ENCODE results near the gene CDC42.
A peak's percentile ranks its signal among the peaks of the same experiment; 100 is the strongest.

Gene CDC42

DNA sequence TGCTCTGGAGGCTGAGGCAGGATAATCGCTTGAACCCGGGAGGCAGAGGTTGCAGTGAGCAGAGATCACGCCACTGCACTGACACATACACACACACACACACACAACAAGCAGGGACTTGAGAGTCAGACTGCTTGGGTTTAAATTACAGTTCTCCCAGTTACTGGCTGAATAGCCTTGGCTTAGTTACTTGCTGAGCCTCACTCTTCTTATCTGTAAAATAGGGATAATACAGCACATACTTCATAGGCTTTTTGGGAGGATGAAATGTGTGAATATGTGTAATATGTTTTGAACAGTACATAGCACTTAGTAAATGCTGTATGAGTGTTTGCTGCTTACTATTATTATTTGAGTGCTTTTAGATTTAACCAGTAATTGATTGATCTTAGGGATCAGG is 23.8 kb downstream of the CDC42 start:
- DNase-seq (ENCODE audit: low read depth), result no peak

DNA sequence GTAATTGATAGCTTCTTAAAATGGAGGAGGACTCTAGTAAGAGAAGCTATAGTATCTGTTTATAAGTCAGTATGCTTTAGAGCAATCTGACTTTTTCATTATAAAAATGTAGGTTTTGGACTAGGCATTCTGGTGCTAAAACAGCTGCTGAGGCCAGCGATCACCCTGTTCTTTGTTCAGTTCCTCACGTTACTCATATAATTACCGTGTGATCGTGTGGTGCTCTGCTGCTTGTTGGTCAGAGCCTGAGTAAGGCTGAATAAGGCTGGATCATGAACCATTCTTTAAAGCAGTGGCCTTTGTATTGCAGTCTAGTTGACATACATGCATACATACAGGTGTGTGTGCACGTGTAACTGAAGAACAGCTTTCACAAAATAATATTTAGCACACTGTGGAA is 25.2 kb downstream of the CDC42 start:
- peak; percentile 37 for DNase-seq (ENCODE audit: low read depth)

DNA sequence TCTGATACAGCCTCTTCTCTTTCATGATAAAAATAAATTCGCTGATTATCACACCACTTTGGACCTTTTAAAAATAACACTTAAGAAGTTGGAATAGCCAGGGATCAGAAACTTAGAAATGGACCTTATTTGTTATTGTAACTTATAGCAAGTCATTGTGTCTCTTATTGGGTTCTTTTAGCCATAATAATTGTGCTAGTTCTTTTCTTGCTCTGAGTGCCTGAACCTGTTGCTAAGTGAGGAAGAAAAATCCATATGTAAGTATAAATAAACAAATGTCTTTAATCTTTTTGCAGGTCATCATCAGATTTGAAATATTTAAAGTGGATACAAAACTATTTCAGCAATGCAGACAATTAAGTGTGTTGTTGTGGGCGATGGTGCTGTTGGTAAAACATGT is 25.6 kb downstream of the CDC42 start:
- no peak for DNase-seq (ENCODE audit: low read depth)

DNA sequence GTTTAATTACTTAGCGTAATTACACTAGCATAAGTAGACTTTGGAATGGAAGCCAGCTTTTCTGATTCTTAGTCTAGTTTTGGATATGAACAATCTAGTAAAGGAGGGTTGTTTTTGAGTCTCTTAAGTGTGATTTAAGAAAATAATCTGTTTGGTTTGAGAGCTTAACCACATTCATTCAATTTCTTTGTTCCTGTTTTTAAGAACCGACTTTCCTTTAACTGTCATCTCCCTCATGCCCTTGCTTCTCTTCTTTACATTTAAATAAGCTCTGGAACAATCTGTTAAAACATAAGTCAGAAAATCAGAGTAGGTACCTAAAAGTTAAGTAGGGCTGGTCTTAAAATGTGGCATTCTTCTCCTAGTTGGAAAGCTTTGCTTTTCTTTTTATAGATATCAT is 27.7 kb downstream of the CDC42 start:
- no peak for DNase-seq (ENCODE audit: low read depth)

DNA sequence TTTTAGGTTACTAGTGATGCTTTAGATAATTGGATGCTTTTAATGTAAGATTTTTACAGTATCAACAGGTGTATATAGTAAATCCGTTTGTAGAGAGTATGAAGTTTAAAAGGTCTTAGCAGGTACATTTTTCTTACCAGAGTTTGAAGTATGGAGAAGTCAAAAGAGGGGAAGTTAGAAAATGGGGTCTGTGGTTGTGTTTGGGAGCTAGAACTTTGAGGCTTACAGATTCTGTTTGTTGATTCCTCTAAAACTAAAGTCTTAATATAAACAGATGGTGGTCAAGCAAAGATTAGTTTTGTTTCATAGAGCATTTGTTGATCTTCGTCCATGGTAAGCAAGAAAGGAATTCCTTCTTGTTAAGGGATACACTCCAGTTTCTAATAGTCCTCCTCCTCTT is 35.8 kb downstream of the CDC42 start:
- DNase-seq (ENCODE audit: low read depth), result no peak

DNA sequence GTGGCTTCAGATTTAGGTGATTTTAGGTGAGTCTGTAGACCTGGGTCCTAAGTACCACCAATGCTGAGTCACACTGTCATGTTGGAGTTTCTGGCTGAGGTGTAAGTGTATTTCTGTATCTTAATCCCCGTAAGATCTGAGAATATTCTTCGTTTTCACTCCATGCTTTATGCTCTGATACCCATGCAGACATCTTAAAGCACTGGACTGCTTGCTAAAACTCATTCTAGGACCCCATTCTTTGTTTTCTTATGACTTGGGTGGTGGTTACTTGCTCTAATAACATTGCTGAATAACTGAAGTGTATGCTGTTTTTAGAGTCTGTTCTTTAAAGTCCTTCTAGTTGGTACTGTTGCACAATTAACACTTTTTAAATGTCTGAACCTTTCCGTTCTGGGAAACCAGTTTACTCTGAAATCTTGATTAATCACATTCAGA is 36.6 kb downstream of the CDC42 start:
- no peak for DNase-seq (ENCODE audit: low read depth)

DNA sequence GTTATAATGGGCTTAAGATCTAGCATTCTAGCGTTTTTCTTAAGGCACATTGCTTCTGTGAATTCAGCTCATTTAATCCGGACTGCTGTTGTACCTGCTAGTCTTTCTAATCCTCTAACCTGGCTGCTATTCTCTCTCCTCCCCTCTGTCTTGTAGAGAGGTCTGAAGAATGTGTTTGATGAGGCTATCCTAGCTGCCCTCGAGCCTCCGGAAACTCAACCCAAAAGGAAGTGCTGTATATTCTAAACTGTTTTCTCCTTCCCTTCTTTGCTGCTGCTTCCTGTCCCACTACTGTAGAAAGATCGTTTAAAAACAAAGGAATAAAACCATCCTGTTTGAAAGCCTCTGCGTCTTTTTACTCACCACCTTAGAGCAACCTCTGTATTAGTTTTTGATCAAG is 37.3 kb downstream of the CDC42 start:
- peak; percentile 18 for DNase-seq (ENCODE audit: low read depth)

DNA sequence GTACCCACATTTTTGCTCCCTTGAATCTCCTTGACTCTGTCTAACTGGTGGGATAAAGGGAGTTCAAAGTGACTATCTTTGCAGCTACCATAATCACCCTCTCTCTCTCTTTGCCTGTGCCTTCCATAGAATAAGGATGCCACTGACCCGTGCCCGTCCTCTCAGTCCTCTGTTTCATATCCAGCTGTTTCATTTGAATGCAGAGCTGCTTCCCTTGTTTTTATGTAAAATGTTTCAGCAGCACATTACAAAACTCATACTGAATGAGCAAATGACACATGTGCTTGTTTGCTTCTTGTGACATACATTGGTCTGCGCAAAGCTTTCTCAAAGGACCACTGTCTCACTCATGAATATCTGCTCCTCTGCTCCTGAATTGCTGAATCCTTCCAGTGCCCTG is 38.4 kb downstream of the CDC42 start:
- no peak for DNase-seq (ENCODE audit: low read depth)

DNA sequence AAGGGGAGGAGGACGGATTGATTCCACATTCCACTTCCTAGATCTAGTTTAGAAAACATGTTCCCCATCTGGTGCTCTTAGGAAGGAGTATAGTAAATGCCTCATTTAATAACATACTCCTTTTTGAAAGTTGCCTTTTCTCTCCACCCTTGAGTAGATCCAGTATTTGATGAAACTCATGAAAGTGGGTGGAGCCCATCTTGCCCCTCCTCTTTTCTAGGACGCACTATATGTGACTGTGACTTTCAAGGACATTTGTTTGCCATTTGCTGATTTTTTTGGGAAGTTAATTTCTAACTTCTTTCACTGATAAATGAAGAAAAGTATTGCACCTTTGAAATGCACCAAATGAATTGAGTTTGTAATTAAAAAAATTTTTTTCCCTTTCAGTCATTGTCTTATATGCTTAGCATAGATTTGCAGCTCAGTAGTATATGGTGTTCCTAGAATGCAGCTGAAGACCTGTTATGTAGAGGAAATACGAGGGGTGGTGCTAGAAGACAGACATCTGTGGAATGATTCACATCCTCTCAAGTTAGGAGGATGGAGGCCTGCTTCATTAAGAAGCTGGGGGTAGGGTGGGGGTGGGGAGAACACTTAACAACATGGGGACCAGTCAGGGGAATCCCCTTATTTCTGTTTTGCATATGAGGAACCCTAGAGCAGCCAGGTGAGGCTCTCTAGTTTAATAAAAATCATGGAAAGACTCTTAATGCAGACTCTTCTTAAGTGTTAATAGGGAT is 39.7 kb downstream of the CDC42 start:
- DNase-seq (ENCODE audit: low read depth), result peak; percentile 88

DNA sequence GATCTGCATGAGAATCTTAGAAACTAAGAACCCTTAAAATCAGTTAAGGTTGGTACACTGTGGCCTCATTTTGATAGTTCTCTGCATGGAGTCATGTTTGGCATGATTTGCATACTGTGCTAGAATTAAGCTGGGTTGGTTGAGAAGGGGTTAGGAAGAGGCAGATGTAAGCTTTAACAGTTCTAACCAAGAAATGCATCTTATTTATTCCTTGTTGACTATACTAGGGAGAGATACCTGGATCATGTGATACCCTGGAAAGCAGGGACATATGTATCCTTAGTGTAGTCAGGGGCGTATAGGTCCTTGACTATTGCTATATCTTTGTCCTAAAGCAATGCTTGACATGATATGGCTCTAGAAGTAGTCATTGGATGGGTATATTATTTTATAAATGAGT is 41.0 kb downstream of the CDC42 start:
- DNase-seq (ENCODE audit: low read depth), result no peak

DNA sequence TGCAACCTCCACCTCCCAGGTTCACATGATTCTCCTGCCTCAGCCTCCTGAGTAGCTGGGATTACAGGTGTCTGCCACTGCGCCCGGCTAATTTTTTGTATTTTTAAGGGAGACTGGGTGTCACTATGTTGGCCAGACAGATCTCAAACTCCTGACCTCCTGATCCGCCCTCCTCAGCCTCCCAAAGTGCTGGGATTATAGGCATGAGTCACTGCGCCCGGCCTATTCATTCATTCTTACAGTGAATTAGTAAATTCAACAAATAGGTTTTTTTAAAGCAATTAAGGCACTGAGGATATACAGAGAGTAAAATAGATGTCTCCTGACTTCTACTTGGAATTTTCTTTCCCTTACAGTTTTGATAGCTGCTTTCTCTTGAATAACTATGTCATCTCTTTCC is 43.5 kb downstream of the CDC42 start:
- DNase-seq (ENCODE audit: low read depth), result peak; percentile 39

DNA sequence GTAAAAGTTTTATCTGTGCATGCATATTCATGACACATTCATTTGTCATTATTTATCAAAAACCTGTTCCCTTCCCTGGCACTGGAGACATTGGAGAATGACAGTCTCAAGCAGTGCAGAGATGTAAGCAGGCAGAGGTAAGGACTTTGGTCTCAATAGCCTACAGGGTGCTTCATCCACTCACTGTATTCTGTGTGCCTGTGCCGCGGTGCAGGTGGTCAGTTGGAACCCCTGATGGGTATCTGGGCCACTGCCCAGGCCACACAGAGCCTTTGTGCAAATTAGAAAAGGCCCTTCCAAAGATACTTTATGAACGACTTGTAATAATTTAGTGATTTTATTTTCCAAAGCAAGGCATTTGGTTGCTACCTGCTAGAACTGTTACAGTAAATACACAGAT is 44.0 kb downstream of the CDC42 start:
- DNase-seq (ENCODE audit: low read depth), result no peak

DNA sequence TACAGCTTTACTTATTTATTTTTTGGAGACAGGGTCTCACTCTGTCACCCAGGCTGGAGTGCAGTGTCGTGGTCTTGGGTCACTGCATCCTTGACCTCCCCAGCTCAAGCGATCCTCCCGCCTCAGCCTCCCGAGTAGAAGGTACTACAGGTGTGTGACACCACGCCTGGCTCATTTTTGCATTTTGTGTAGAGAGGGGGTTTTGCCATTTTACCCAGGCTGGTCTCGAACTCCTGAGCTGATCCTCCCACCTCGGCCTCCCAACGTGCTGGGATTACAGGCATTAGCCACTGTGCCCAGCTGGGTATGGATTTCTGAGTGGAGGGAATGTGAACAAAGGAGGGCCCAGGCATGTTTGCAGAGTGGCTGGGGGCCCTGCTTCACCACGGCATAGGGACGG is 46.2 kb downstream of the CDC42 start:
- DNase-seq (ENCODE audit: low read depth), result no peak

DNA sequence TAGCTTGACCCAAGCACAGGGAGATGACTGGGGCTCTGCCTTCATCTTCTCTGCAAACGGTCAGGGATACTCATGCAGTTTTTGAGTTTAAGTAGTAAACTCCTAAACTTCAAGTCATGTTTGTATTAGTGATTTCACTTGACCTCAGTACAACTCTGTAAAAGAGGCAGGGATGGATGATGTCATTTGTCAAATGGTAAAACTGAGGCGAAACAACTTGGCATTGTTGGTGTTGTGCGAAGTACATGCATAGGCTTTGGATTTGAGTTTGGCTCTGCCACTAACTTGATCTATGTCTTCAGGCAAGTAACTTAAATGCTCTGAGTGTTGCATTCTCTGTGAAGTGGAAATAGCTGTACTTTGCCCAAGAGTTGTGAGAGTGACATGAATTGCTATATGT is 47.7 kb downstream of the CDC42 start:
- no peak for DNase-seq (ENCODE audit: low read depth)

DNA sequence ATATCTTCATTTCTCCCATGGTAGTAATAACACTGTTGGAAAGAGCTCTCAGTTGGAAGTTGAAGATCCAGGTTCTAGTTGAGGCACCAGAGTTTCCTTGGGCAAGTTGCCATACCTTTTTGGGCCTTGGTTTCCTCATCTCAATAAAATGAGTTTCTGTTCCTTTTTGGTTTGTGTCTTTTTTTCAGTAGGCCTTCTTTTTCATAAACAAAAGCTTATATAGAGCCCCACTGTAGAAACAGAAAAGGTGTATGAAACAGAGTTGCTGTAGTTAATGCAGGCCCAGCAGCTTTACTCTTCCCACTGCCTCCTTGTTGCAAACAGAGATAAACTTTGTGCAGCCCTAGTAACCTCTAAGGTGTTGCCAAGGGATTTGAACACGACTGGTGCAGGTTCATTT is 48.7 kb downstream of the CDC42 start:
- DNase-seq (ENCODE audit: low read depth), result no peak

DNA sequence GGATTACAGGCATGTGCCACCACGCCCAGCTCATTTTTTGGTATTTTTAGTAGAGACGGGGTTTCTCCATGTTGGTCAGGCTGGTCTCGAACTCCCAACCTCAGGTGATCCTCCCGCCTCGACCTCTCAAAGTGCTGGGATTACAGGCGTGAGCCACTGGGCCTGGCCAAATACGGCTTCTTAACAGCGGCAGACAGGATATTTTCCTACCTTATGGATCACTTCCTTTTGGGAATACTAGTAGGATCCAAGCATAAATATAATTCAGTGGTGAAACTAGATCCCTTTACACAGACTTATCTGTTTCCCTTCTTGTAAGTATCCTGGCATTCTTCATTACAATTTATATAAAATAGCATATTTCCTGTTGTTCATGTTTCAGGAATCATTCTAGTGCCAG is 49.5 kb downstream of the CDC42 start:
- DNase-seq (ENCODE audit: low read depth), result no peak

DNA sequence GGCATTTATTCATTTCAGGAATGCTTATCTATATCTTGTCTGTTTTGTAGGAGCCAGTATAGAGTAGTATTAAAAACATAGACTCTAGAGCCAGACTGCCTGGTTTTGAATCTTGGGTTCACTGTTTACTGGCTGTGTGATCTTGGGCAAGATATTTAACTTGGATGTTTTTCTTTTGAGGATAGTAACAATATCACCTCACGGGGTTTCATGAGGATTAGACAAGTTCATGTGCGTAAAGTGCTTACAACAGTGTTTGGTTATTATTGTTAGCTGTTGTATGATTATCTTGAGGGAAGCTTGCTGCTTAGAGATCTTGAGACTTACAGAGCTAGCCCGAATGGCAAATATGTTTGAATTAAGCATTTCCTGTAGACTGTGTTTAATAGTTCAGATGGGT is 50.2 kb downstream of the CDC42 start:
- no peak for DNase-seq (ENCODE audit: low read depth)

DNA sequence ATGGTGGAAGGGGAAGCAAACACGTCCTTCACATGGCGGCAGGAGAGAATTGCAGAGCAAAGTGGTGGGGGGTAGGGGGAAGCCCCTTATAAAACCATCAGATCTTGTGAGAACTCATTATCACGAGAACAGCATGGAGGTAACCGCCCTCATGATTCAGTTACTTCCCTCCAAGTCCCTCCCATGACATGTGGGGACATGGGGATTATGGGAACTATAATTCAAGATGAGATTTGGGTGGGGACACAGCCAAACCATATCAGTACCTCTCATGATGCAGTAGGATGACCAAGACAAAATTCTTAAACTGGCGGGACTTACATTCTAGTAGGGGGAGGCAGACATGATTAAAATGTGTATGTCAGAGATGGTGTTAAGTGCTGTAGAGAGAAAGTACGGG is 51.6 kb downstream of the CDC42 start:
- no peak for DNase-seq (ENCODE audit: low read depth)

DNA sequence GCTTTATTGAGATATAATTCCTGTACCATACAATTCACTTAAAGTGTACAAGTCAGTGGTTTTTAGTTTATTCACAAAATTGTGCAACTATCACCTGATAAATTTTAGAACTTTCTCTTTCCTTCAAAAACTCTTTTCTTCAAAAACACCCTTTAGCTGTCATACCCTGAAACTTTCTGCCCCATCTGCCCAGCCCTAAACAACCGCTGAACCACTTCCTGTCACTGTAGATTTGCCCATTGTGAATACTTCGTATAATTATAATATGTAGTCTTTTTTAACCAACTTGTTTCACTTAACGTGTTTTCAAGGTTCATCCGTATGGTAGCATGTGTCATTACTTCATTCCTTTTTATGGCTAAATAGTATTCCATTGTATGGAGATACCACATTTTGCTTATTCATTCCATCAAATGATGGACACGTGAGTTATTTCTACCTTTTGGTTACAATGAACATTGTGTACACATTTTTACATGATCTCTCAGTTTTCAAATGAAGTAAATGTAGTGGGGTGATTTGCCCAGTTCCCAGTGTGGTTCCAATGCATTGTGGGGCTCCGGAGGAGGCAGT is 52.4 kb downstream of the CDC42 start:
- no peak for DNase-seq (ENCODE audit: low read depth)

DNA sequence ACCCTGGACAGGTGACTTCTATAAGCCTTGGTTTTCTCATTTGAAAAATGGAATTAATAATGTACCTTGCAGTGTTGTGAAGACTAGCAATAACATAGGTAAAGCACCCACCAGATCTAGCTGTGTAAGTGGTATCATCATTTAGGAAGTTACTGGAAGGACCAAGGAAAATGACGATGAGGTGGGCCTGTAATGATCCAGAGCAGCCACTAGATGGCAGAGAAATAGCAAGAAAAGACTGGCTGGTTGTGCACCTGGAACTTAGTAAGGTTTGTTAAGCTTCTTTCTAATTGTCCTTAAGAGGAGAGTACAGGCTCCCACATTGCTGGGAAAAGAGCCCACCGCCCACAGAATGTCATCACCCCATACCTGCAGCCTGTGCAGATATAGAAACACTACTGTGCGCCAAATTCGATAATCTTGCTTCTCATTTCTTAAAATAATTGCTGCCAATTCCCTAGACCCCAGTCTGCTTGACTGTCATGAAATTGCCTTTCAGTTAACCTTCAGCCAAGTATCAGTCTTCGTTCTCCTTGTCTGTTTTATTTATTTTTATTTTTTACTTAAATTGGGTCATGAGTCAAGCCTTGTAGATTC is 53.2 kb downstream of the CDC42 start:
- DNase-seq (ENCODE audit: low read depth), result peak; percentile 64

DNA sequence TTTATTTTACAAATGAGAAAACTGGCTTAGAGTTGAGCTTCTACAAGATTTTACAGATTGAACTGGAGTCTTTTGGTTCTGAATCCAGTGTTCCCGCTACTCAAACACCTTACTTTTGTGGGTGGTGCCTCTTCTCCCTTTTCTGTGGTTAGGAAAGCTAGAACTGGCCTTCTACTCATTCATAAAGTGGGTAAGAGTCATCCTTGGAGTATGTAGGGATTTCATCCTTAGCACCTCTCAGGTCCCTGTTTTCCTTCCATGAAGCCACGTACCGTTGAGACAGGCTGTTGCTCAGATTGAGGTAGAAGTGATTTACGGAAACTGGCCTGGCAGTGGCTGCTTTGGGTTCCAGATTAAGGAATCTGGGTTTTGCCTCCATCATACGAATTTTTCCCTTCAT is 54.6 kb downstream of the CDC42 start:
- peak; percentile 71 for DNase-seq (ENCODE audit: low read depth)

DNA sequence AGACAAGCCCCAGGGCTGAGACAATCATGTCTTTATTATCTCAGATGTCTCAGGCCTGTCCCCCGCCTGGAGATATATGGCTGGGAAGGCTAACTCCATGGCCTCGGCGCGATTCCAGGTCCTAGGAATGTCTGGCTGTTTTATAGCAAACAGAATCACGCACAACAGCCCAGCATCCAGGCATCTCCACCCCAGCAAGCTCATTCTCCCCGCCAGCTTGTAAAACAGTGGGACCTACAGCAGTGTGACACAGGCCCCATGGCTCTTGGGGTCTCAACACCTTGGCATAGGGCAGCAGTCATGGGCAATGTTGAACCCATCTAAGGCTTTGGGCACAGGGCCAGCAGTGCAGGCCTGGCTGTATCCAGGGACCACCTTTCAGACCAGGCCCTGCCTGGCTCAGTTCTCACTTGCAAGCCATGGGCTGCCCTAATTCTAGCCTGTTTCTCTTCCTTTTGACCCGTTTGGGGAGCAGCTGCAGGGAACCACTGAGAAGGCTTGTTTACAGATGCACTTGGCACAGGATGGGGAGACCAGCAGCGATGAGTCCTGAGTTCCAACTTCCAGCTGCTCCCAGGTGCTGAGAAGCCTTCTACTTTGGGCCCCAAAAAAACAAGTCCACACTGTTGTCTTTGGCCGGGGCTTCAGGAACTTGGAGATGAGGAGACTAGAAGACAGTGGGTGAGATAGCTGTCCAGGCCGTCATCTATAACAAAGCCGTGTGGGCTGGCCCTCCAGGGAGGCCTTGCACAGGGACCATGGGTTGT is 56.0 kb downstream of the CDC42 start:
- no peak for DNase-seq (ENCODE audit: low read depth)

DNA sequence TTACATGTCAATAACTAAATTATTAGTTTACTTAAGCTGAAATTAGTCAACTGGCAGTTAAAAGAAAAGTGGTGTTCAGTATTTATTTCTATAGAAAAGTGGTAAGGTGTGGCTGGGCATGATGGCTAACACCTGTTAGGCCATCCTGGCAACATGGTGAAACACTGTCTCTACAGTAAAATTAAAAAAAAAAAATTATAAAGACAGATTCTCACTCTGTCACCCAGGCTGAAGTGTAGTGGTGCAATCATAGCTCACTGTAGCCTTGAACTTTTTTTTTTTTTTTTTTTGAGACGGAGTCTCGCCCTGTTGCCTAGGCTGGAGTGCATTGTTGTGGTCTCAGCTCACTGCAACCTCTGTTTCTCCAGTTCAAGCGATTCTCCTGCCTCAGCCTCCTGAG is 57.5 kb downstream of the CDC42 start:
- DNase-seq (ENCODE audit: low read depth), result no peak

Data from ELR (cell line).